ENCODE measurements around the gene NTN1.

- TF ChIP-seq POLR2A (IDR thresholded peaks at IDR 0.05; ENCODE audit: low read depth, low read length) = no peak
- no peak for TF ChIP-seq SPI1 (IDR thresholded peaks at IDR 0.05; ENCODE audit: low read depth, low read length)
- TF ChIP-seq POLR2AphosphoS5 (IDR thresholded peaks at IDR 0.05; ENCODE audit: low read depth, low read length) = no peak
- TF ChIP-seq TAF1 (IDR thresholded peaks at IDR 0.05; ENCODE audit: low read depth, low read length) = no peak
- no peak for TF ChIP-seq PAX5 (IDR thresholded peaks at IDR 0.05; ENCODE audit: insufficient read depth, low read length, severe bottlenecking)
These were observed 191.3 kb downstream of the NTN1 start for GRCh38 chr17:9212376-9213302.
